H1 (cell line): ENCODE results near the gene CMSS1. TPM values are rescaled to one million over a fixed set of nuclear protein-coding genes. Genes with fewer than 3 reads are reported as not detected.

ENCODE experiments used
- CTCF ChIA-PET: fragments of 300-600 bp; sonication (Branson Sonifier 250); formaldehyde crosslinking; loops from one replicate; lab custom pipeline; 2021; ENCODE audit not compliant: partially characterized antibody; lab: Charles Lee
- POLR2A ChIA-PET: fragments of 300-600 bp; sonication (Branson Sonifier 250); formaldehyde crosslinking; loops from one replicate; lab custom pipeline; 2021; ENCODE audit warnings: inconsistent platforms; ENCODE audit not compliant: partially characterized antibody; lab: Charles Lee
- DNase-seq, 2 experiments: peaks; one replicate each; pipeline versions ENCODE4 v3.0.0 to v3.0.0-alpha.2; 2010 to 2022; ENCODE audit warnings: low spot score in 2 of 2, low read depth in 1 of 2, mixed read lengths in 1 of 2
- FAIRE-seq: peaks from 2 replicates; lab custom pipeline; 2011; peaks lifted over from hg19 to GRCh38; lab: Jason Lieb, UNC
- H2AFZ ChIP-seq: 2 replicates; pipeline ENCODE4 v1.8.1; 2012; ENCODE audit warnings: low read length, inconsistent platforms
- H2AK5ac ChIP-seq: 2 replicates; pipeline ENCODE4 v1.6.1; 2013; ENCODE audit warnings: low read depth, low read length
- H2BK120ac ChIP-seq: replicated peaks from 2 replicates; pipeline ENCODE3; 2013; ENCODE audit warnings: low read depth, low read length, inconsistent platforms
- H2BK12ac ChIP-seq: 2 replicates; pipeline ENCODE4 v1.6.1; 2013; ENCODE audit warnings: low read depth, low read length
- H2BK15ac ChIP-seq: 2 replicates; pipeline ENCODE4 v1.6.1; 2013; ENCODE audit warnings: low read length
- H2BK20ac ChIP-seq: 2 replicates; pipeline ENCODE4 v1.6.1; 2013; ENCODE audit warnings: low read length
- H2BK5ac ChIP-seq: 2 replicates; pipeline ENCODE4 v1.6.1; 2013; ENCODE audit warnings: low read depth, low read length
- H3K14ac ChIP-seq: 2 replicates; pipeline ENCODE4 v1.6.1; 2013; ENCODE audit warnings: inconsistent platforms; ENCODE audit not compliant: insufficient read length
- H3K18ac ChIP-seq: 2 replicates; pipeline ENCODE4 v1.6.1; 2013; ENCODE audit warnings: low read length; ENCODE audit errors: extremely low read depth
- H3K23ac ChIP-seq: 2 replicates; pipeline ENCODE4 v1.6.1; 2013; ENCODE audit warnings: inconsistent platforms; ENCODE audit not compliant: insufficient read length
- H3K23me2 ChIP-seq: 2 replicates; pipeline ENCODE4 v1.6.1; 2013; ENCODE audit warnings: low read depth, low read length
- H3K27ac ChIP-seq: 2 replicates; pipeline ENCODE4 v1.6.1; 2011; ENCODE audit warnings: low read depth, low read length, inconsistent platforms
- H3K27me3 ChIP-seq, 4 experiments: replicated peaks in 1 of 4; 1 replicate in 1 of 4; 2 replicates in 3 of 4; pipeline versions ENCODE4 v1.6.1 to v1.8.1; 2011 to 2013; ENCODE audit warnings: low read length in 3 of 4, mild to moderate bottlenecking in 3 of 4, inconsistent platforms in 2 of 4, mixed read lengths in 2 of 4, moderate library complexity in 1 of 4; ENCODE audit not compliant: control insufficient read depth in 3 of 4, insufficient read depth in 3 of 4; ENCODE audit errors: extremely low read depth in 1 of 4
- H3K36me3 ChIP-seq, 4 experiments: 2 replicates each; pipeline versions ENCODE4 v1.6.1 to v1.8.1; 2011 to 2013; ENCODE audit warnings: mild to moderate bottlenecking in 4 of 4, low read length in 3 of 4, moderate library complexity in 2 of 4, control low read depth in 1 of 4, inconsistent platforms in 1 of 4; ENCODE audit not compliant: insufficient read depth in 4 of 4, control insufficient read depth in 2 of 4
- H3K4ac ChIP-seq: replicated peaks from 2 replicates; pipeline ENCODE3; 2013; ENCODE audit warnings: low read length, low read depth, mixed read lengths, inconsistent platforms; ENCODE audit not compliant: insufficient read length
- H3K4me1 ChIP-seq, 4 experiments: replicated peaks in 1 of 4; 1 replicate in 1 of 4; 2 replicates in 3 of 4; pipeline versions ENCODE4 v1.6.1 to v1.8.1; 2011 to 2013; ENCODE audit warnings: low read length in 3 of 4, inconsistent platforms in 2 of 4, mixed read lengths in 1 of 4; ENCODE audit not compliant: insufficient read depth in 4 of 4, control insufficient read depth in 3 of 4
- H3K4me2 ChIP-seq, 2 experiments: 2 replicates each; pipeline versions ENCODE4 v1.6.1 to v1.8.1; 2011 to 2013; ENCODE audit warnings: low read depth in 2 of 2, low read length in 2 of 2, control low read depth in 1 of 2, inconsistent platforms in 1 of 2, mild to moderate bottlenecking in 1 of 2; ENCODE audit not compliant: insufficient read depth in 1 of 2
- H3K4me3 ChIP-seq, 4 experiments: fragments of 200-600, 300-600 bp in 1 of 4; sonication (generic), shearing (Covaris generic), sonication (Bioruptor Twin) in 1 of 4; 2 replicates each; pipeline versions ENCODE4 v1.5.1 to v1.8.1; 2011 to 2016; ENCODE audit warnings: low read length in 4 of 4, low read depth in 3 of 4, control low read depth in 2 of 4, inconsistent platforms in 2 of 4, mild to moderate bottlenecking in 2 of 4, mixed read lengths in 1 of 4, moderate library complexity in 1 of 4; ENCODE audit not compliant: insufficient read depth in 2 of 4; ENCODE audit errors: extremely low read depth in 1 of 4
- H3K56ac ChIP-seq: replicated peaks from 2 replicates; pipeline ENCODE3; 2013; ENCODE audit warnings: low read depth, mild to moderate bottlenecking, mixed read lengths, low read length, inconsistent platforms; ENCODE audit not compliant: insufficient read length
- H3K79me1 ChIP-seq: 2 replicates; pipeline ENCODE4 v1.6.1; 2013; ENCODE audit warnings: low read depth, low read length, control low read depth
- H3K79me2 ChIP-seq, 2 experiments: 2 replicates each; pipeline versions ENCODE4 v1.6.1 to v1.8.1; 2012 to 2013; ENCODE audit warnings: low read length in 2 of 2, mild to moderate bottlenecking in 2 of 2, inconsistent platforms in 1 of 2; ENCODE audit not compliant: insufficient read depth in 2 of 2, control insufficient read depth in 1 of 2
- H3K9ac ChIP-seq, 4 experiments: replicated peaks in 1 of 4; 1 replicate in 1 of 4; 2 replicates in 3 of 4; pipeline versions ENCODE4 v1.6.1 to v1.8.1; 2011 to 2013; ENCODE audit warnings: low read depth in 3 of 4, low read length in 3 of 4, control low read depth in 2 of 4, mild to moderate bottlenecking in 2 of 4, moderate library complexity in 2 of 4, inconsistent platforms in 1 of 4; ENCODE audit errors: extremely low read depth in 1 of 4
- H3K9me3 ChIP-seq, 2 experiments: 2 replicates each; pipeline versions ENCODE4 v1.6.1 to v1.8.1; 2012 to 2013; ENCODE audit warnings: mild to moderate bottlenecking in 2 of 2, moderate library complexity in 2 of 2, control low read depth in 1 of 2, inconsistent platforms in 1 of 2, low read depth in 1 of 2, low read length in 1 of 2, mixed read lengths in 1 of 2; ENCODE audit not compliant: insufficient read depth in 2 of 2
- H4K20me1 ChIP-seq, 2 experiments: replicated peaks in 1 of 2; 2 replicates each; pipeline versions ENCODE3 to v1.8.1; 2011 to 2013; ENCODE audit warnings: inconsistent platforms in 2 of 2, low read length in 2 of 2, mild to moderate bottlenecking in 1 of 2; ENCODE audit not compliant: insufficient read depth in 2 of 2, control insufficient read depth in 1 of 2
- H4K5ac ChIP-seq: 2 replicates; pipeline ENCODE4 v1.6.1; 2013; ENCODE audit warnings: low read length, low read depth, mixed read lengths, inconsistent platforms; ENCODE audit not compliant: insufficient read length
- H4K8ac ChIP-seq: 2 replicates; pipeline ENCODE4 v1.8.0; 2013; ENCODE audit warnings: mild to moderate bottlenecking, moderate library complexity, low read length, inconsistent platforms; ENCODE audit not compliant: insufficient read depth; ENCODE audit errors: extremely low read depth
- H4K91ac ChIP-seq: replicated peaks from 2 replicates; pipeline ENCODE3; 2013; ENCODE audit warnings: low read length, mixed read lengths, inconsistent platforms; ENCODE audit not compliant: insufficient read length
- ASH2L ChIP-seq: fragments of 200-600, 300-600 bp; sonication (generic); IDR thresholded peaks from one replicate; pipeline ENCODE4 v1.7.1; 2017; ENCODE audit warnings: low read length
- CHD2 ChIP-seq: IDR thresholded peaks from 2 replicates; pipeline ENCODE4 v1.6.1; 2012; ENCODE audit warnings: low read length, improper control_type of control experiment
- EGR1 ChIP-seq: IDR thresholded peaks from 2 replicates; pipeline ENCODE4 v1.6.1; 2011; ENCODE audit warnings: low read depth, low read length, borderline replicate concordance
- HDAC2 ChIP-seq, 2 experiments: fragments of 300-600 bp in 1 of 2; sonication (generic) in 1 of 2; IDR thresholded peaks; 2 replicates each; pipeline ENCODE4 v1.6.1; 2011 to 2012; ENCODE audit warnings: low read depth in 2 of 2, low read length in 2 of 2, mild to moderate bottlenecking in 2 of 2, moderate library complexity in 2 of 2, borderline replicate concordance in 1 of 2, inconsistent platforms in 1 of 2
- NANOG ChIP-seq: IDR thresholded peaks from 2 replicates; pipeline ENCODE4 v1.6.1; 2011; ENCODE audit warnings: low read length, low read depth, mild to moderate bottlenecking, inconsistent platforms; ENCODE audit not compliant: insufficient read depth, poor library complexity, severe bottlenecking
- SP1 ChIP-seq: IDR thresholded peaks from 2 replicates; pipeline ENCODE4 v1.6.1; 2011; ENCODE audit warnings: low read depth, low read length
- SP2 ChIP-seq: IDR thresholded peaks from 2 replicates; pipeline ENCODE4 v1.6.1; 2012; ENCODE audit warnings: mild to moderate bottlenecking, low read length, inconsistent platforms
- WGBS, 2 experiments: shearing (Covaris generic) in 1 of 2; methylation state at CpG; one replicate each; pipeline versions ENCODE4 v1.1.6 to v1.1.7; 2013 to 2015; ENCODE audit warnings: low lambda C conversion rate in 2 of 2, mixed read lengths in 2 of 2, inconsistent platforms in 1 of 2, low coverage in 1 of 2, missing lambda C conversion rate in 1 of 2; ENCODE audit not compliant: insufficient replicate concordance in 2 of 2, insufficient coverage in 1 of 2, insufficient read length in 1 of 2; ENCODE audit errors: extremely low coverage in 1 of 2, missing lambda C conversion rate in 1 of 2; 5-methylcytosine and 5-hydroxymethylcytosine counted together
- polyA plus RNA-seq, 7 experiments: library from polyadenylated mRNA; depleted of rRNA in 3 of 7; stranded (reverse) in 5 of 7; unstranded in 2 of 7; fragments of >200 nt in 5 of 7; fragments of 200-250 nt in 2 of 7; gene quantifications; 1 replicate in 5 of 7; 2 replicates in 1 of 7; 4 replicates in 1 of 7; pipeline versions ENCODE4 v1.2.1 to v1.2.3, GENCODE V29; 2011 to 2013; ENCODE audit warnings: missing spikeins in 2 of 7, mixed read lengths in 2 of 7
- total RNA-seq: library from RNA; stranded (reverse); fragmentation: NEBNext Ultra II Directional; extraction: Animal tissue kit (Norgen Biotek cat#: 25700); gene quantifications from 2 replicates; pipeline ENCODE4 v1.2.1, GENCODE V29; 2021

Gene CMSS1
- total and polyA plus RNA-seq, 2 of the 8 experiments (the other 6 are each of a cell fraction or from before 2014, with no cell fraction given): 15.2 to 75.1 TPM

DNA sequence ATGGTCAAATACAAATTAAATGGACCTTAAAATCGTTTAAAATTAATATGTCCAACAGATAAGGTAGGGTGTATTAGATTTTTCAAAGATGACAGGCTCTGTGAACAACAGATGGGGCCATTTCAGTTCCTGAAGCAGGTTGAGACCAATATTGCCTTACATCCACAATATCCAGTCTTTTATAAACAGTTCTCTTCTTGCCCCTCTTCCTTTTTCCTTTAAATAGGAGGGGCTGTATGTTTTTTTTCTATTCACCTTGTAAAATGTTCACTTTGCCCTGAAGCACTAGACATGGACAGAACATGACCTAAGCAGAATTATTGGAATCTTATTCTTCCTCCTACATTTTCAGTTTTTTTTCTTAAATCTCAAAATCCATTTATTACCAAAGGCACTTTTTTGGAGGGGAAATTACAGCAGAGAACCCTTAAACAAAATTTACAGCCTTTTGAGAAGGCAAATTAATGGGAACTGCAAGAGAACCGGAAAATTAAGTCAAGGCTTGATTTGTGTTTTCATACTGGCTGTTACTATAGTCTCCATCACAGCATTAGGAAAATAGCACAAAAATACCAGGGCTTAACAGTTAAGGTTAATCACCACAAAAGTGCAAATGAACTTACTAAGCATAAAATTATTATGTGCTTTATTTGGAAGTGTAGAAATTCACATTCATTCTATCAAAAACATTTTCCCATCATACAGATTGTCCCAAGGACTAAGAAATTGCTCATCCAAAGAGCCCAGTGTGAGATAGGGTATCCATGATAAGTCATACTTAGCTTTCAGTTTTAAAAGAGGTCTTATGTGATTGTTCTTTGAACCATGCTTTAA is 55.8 kb downstream of the CMSS1 start:
- TF ChIP-seq CHD2 (no peak), NANOG (no peak), HDAC2 (IDR thresholded peaks at IDR 0.05; ENCODE audit: borderline replicate concordance in 1 of 2, low read depth in 2 of 2, low read length in 2 of 2) (no peak), SP1 (no peak), SP2 (no peak), EGR1 (no peak), ASH2L (no peak)
- H4K20me1 ChIP-seq: peaks cover 13 to 14% of the 10 kb centered on the region in 2 experiments
- no peak overlapping the region for H2BK15ac ChIP-seq
- no peak overlapping the region for H4K91ac ChIP-seq
- H3K4me3 ChIP-seq: no peak overlapping the region
- WGBS, 2 experiments: 85% methylated on average over 2 of the region's 2 CpGs; no CpG with 5 or more reads in 1 of the 2 experiments
- no peak overlapping the region for H3K4me2 ChIP-seq
- H3K79me2 ChIP-seq: no peaks in the 10 kb centered on the region
- CTCF ChIA-PET: interaction anchor here (0.6 kb wide), 1 partner anchor 1623 kb away, joined by 3 read pairs; no protein-coding TSS in a partner anchor
- H3K56ac ChIP-seq: no peak overlapping the region
- POLR2A ChIA-PET: no interaction called here
- DNase-seq: no peak
- no peak overlapping the region for H3K4ac ChIP-seq
- H2AFZ ChIP-seq: no peak overlapping the region
- H2AK5ac ChIP-seq: no peak overlapping the region
- H2BK12ac ChIP-seq: no peak overlapping the region
- no peak overlapping the region for H2BK120ac ChIP-seq
- no peak overlapping the region for H2BK5ac ChIP-seq
- no peak overlapping the region for H3K18ac ChIP-seq
- H2BK20ac ChIP-seq: no peak overlapping the region
- H3K4me1 ChIP-seq: peaks cover 0 to 2% (median under 1%) of the 10 kb centered on the region in 4 experiments; a peak in 4 of 7 replicates
- H3K36me3 ChIP-seq: no peaks in the 10 kb centered on the region
- peaks cover 16 to 56% (median 40%) of the 10 kb centered on the region in 4 experiments for H3K27me3 ChIP-seq
- H3K14ac ChIP-seq: no peak overlapping the region
- H3K79me1 ChIP-seq: no peaks in the 10 kb centered on the region
- H4K8ac ChIP-seq: no peak overlapping the region
- H3K9ac ChIP-seq: no peak overlapping the region
- H4K5ac ChIP-seq: no peak overlapping the region
- H3K9me3 ChIP-seq: no peaks in the 10 kb centered on the region
- H3K23me2 ChIP-seq: peaks cover 4% of the 10 kb centered on the region
- no peak overlapping the region for H3K23ac ChIP-seq
- no peak overlapping the region for H3K27ac ChIP-seq
- no peak for FAIRE-seq
